Suprapubic skin (tissue), 4 donors: ENCODE measurements around the gene CLEC1A. TPM values are rescaled to one million over a fixed set of nuclear protein-coding genes. Genes with fewer than 3 reads are reported as not detected.

Experiments
- DNase-seq, 2 donors: peaks; one replicate each; pipeline ENCODE4 v3.0.0-alpha.2; 2019; ENCODE audit warnings: low spot score in 2 of 2
- H3K27ac ChIP-seq: fragments of 200-600 bp; sonication (generic); one replicate; pipeline ENCODE4 v1.5.1; 2019
- H3K27me3 ChIP-seq: fragments of 200-600 bp; sonication (generic); one replicate; pipeline ENCODE4 v1.5.1; 2019
- H3K36me3 ChIP-seq: fragments of 200-600 bp; sonication (generic); one replicate; pipeline ENCODE4 v1.5.1; 2019
- H3K4me1 ChIP-seq: fragments of 200-600 bp; sonication (generic); one replicate; pipeline ENCODE4 v1.5.1; 2019
- H3K4me3 ChIP-seq: fragments of 200-600 bp; sonication (generic); one replicate; pipeline ENCODE4 v1.5.1; 2019; ENCODE audit warnings: mild to moderate bottlenecking
- H3K9me3 ChIP-seq: fragments of 200-600 bp; sonication (generic); one replicate; pipeline ENCODE4 v1.5.1; 2019
- EP300 ChIP-seq: sonication (generic); formaldehyde crosslinking; IDR thresholded peaks from one replicate; pipeline ENCODE4 v1.6.1; 2017; ENCODE audit warnings: antibody characterized with exemption
- POLR2A ChIP-seq, 2 donors: fragments of 450-650 bp; IDR thresholded peaks; one replicate each; pipeline ENCODE4 v1.6.1; 2017; ENCODE audit warnings: antibody characterized with exemption in 2 of 2, mild to moderate bottlenecking in 2 of 2, moderate library complexity in 2 of 2
- POLR2AphosphoS5 ChIP-seq, 3 donors: sonication (generic); formaldehyde crosslinking; IDR thresholded peaks; one replicate each; pipeline ENCODE4 v1.6.1; 2017; ENCODE audit warnings: antibody characterized with exemption in 3 of 3
- WGBS: methylation state at CpG from one replicate; pipeline ENCODE4 v1.1.5; 2018; 5-methylcytosine and 5-hydroxymethylcytosine counted together
- total RNA-seq, 4 donors: library from RNA; depleted of rRNA; stranded (reverse); fragments of >200 nt; gene quantifications; one replicate each; pipeline ENCODE4 v1.1.0, GENCODE V29; 2016
- TF ChIP-seq, protein P1 (sequence below), 2 donors: fragments of 200-600 bp in 1 of 2; fragments of 450-650 bp in 1 of 2; sonication (generic) in 1 of 2; IDR thresholded peaks; one replicate each; pipeline ENCODE4 v1.5.1; 2016 to 2019; ENCODE audit warnings: antibody characterized with exemption in 2 of 2, mild to moderate bottlenecking in 1 of 2, moderate library complexity in 1 of 2

CLEC1A gene
- total RNA-seq, 4 donors from 2014 or later = 0.42 to 2.1 (median 1.1) TPM

GRCh38 chr12:10094646-10095395 lies 4.0 kb downstream of the CLEC1A start:
- no peak for TF ChIP-seq POLR2AphosphoS5 (IDR thresholded peaks at IDR 0.05)
- no peak for TF ChIP-seq EP300
- TF ChIP-seq, protein P1, sequence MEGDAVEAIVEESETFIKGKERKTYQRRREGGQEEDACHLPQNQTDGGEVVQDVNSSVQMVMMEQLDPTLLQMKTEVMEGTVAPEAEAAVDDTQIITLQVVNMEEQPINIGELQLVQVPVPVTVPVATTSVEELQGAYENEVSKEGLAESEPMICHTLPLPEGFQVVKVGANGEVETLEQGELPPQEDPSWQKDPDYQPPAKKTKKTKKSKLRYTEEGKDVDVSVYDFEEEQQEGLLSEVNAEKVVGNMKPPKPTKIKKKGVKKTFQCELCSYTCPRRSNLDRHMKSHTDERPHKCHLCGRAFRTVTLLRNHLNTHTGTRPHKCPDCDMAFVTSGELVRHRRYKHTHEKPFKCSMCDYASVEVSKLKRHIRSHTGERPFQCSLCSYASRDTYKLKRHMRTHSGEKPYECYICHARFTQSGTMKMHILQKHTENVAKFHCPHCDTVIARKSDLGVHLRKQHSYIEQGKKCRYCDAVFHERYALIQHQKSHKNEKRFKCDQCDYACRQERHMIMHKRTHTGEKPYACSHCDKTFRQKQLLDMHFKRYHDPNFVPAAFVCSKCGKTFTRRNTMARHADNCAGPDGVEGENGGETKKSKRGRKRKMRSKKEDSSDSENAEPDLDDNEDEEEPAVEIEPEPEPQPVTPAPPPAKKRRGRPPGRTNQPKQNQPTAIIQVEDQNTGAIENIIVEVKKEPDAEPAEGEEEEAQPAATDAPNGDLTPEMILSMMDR (IDR thresholded peaks at IDR 0.05) = no peak
- TF ChIP-seq POLR2A (IDR thresholded peaks at IDR 0.05) = no peak
- 59% methylated on average over 4 of the region's 4 CpGs for WGBS
- H3K27ac ChIP-seq = no peak overlapping the region

DNA sequence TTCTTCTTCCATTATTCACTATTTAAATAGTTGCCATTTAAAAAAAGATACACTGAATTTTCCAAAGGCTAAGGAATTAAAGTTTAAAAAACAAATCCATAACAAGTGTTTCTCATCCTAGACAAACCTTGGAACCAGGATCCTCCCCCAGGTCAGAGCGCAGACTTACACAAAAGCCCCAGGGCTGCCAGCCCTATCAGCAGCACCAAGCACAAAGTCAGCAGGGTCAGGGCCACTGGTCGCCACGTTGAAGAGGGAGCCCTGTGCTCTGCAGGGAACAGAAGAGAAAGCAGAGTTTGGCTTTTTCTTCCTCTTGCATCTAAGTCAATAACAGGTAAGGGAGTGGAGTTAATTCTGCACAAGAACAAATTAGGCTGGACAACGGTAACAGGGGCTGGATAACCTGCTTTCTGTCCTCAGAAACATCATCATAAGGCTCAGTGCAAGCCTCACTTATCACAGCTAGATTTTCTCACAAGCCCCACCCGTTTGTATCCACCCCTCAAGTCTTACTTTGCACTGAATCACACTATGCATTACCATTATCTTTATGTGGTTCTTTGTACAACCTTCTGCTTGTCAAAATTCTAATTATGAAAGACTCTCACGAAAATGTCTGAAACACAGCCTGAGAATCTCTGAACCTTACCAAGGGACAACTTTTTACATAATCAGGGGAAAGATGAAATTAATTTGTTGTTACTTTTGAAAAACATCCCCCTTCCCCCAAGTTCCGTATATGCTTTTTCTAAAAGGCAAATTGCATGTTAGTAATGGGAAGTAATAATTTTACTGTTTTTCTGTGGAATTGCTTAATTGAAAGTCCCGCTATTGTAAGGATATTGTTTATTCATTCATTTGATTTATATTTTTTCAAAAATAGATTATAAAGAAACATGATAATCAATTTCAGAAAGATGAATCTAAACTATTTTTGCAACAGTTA lies 9.6 kb downstream of the CLEC1A start:
- H3K4me1 ChIP-seq = no peaks in the 10 kb centered on the region
- H3K36me3 ChIP-seq = no peaks in the 10 kb centered on the region
- DNase-seq = no peak
- no peak overlapping the region for H3K27ac ChIP-seq
- TF ChIP-seq POLR2A (IDR thresholded peaks at IDR 0.05) (no peak), EP300 (no peak), POLR2AphosphoS5 (IDR thresholded peaks at IDR 0.05) (no peak)
- TF ChIP-seq, protein P1 (IDR thresholded peaks at IDR 0.05) = no peak
- H3K9me3 ChIP-seq = peaks cover 1% of the 10 kb centered on the region
- H3K4me3 ChIP-seq = no peak overlapping the region
- WGBS = 65% methylated on average over 8 of the region's 8 CpGs
- H3K27me3 ChIP-seq = no peaks in the 10 kb centered on the region

More at GRCh38 chr12:10094646-10095395, 4.0 kb downstream of the CLEC1A start:
- Histone ChIP-seq H3K4me1 (no peaks in the 10 kb centered on the region), H3K27me3 (no peaks in the 10 kb centered on the region), H3K36me3 (no peaks in the 10 kb centered on the region), H3K9me3 (no peaks in the 10 kb centered on the region), H3K4me3 (no peak overlapping the region)
- no peak for DNase-seq

DNA sequence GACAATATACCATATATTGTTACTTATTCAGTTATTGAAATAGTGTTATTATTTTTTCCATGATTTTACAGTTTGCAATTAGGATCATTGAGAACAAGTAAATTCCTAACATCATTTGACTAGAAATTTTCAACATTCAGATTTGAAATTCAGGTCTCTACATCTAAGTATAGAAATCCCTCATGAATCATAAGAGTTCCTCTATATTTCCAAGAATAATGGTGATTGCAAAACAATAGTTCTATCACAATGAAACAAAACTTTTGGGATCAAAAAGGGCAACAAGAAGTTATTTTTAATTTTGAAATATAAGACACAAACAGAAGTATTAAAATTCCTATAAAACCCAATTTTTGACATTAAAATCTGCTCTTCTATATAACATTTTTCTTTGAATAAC lies 10.8 kb downstream of the CLEC1A start:
- Histone ChIP-seq H3K27me3 (no peaks in the 10 kb centered on the region), H3K4me3 (no peak overlapping the region), H3K9me3 (peaks cover 7% of the 10 kb centered on the region), H3K27ac (no peak overlapping the region), H3K4me1 (no peaks in the 10 kb centered on the region), H3K36me3 (no peaks in the 10 kb centered on the region)
- TF ChIP-seq EP300 (no peak), POLR2A (IDR thresholded peaks at IDR 0.05) (no peak), POLR2AphosphoS5 (IDR thresholded peaks at IDR 0.05) (no peak)
- TF ChIP-seq, protein P1 (IDR thresholded peaks at IDR 0.05) = no peak
- DNase-seq = no peak

GRCh38 chr12:10086387-10086786 lies 12.4 kb downstream of the CLEC1A start:
- Histone ChIP-seq H3K4me1 (peaks cover 3% of the 10 kb centered on the region), H3K4me3 (no peak overlapping the region), H3K36me3 (no peaks in the 10 kb centered on the region), H3K27me3 (no peaks in the 10 kb centered on the region), H3K27ac (no peak overlapping the region), H3K9me3 (peaks cover 7% of the 10 kb centered on the region)
- 71% methylated on average over 3 of the region's 3 CpGs for WGBS
- no peak for DNase-seq
- TF ChIP-seq POLR2AphosphoS5 (IDR thresholded peaks at IDR 0.05) (no peak), POLR2A (IDR thresholded peaks at IDR 0.05) (no peak), EP300 (no peak)
- TF ChIP-seq, protein P1 (IDR thresholded peaks at IDR 0.05) = no peak

GRCh38 chr12:10084733-10085132 lies 14.1 kb downstream of the CLEC1A start:
- no peak for DNase-seq
- Histone ChIP-seq H3K4me1 (peaks cover 3% of the 10 kb centered on the region), H3K27me3 (no peaks in the 10 kb centered on the region), H3K9me3 (peaks cover 7% of the 10 kb centered on the region), H3K4me3 (no peak overlapping the region), H3K36me3 (no peaks in the 10 kb centered on the region), H3K27ac (no peak overlapping the region)
- TF ChIP-seq, protein P1 (IDR thresholded peaks at IDR 0.05) = no peak
- no peak for TF ChIP-seq POLR2AphosphoS5 (IDR thresholded peaks at IDR 0.05)
- TF ChIP-seq EP300 = no peak
- no peak for TF ChIP-seq POLR2A (IDR thresholded peaks at IDR 0.05)
- 98% methylated on average over 6 of the region's 6 CpGs for WGBS
